ENCODE data around the gene NOL4L. TPM values are rescaled to one million over a fixed set of nuclear protein-coding genes. Genes with fewer than 3 reads are reported as not detected.

NOL4L gene
- total RNA-seq, 1 experiment from 2014 or later = 40.9 TPM

DNA sequence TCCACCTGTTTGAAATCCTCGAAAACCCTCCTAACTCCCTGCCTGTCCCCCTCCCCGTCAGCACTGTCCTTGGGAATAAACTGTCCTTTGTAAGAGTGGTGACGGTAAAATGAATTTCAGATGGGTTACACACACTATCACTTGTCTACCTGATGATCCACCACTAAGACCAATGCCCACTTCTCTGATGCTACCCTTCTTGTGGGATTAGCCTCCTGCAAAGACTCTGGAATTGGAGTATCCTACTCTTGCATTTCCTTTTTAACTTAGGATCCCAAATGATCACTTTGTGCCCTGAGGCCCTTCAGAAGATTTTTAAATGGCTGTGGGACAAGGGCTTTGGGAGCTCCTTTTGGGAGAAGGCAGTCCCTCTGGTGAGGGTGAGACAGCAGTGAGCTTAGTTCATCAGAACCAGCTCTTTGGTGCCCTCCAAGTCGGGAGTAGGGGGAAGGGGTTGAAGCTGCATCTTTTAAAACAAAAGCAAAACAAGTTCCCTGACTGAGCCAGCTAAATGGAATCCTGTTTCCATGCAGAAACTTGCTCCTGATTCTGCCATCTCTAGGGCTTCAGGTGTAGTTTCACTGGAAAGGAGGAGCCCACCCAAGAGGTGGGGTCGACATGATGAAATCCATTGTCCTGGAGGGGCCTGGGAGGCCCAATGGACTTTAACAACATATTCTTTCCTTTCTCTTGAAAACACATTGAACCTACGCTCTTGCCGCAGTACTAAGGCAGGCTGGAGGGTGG is 140.5 kb downstream of the NOL4L start:
- Histone ChIP-seq H3K9me2 (ENCODE audit: insufficient read depth) (no peaks in the 10 kb centered on the region), H3K79me2 (ENCODE audit: low read depth) (no peaks in the 10 kb centered on the region), H3K4me3 (no peak overlapping the region), H3K27ac (peak overlapping the region; percentile 7; the same call in 1 of the 2 replicates), H4K20me1 (ENCODE audit: insufficient read depth) (peaks cover 20% of the 10 kb centered on the region), H3K4me1 (replicated peaks; ENCODE audit: insufficient read depth) (no peaks in the 10 kb centered on the region), H3K36me3 (ENCODE audit: low read depth) (peaks cover 6% of the 10 kb centered on the region; the same call in 1 of the 2 replicates), H3K4me2 (no peak overlapping the region), H2AFZ (no peak overlapping the region), H3K9me3 (ENCODE audit: insufficient read depth, low read depth) (no peaks in the 10 kb centered on the region), H3K27me3 (ENCODE audit: insufficient read depth, low read depth) (no peaks in the 10 kb centered on the region), H3F3A (ENCODE audit: insufficient read depth, low read depth) (peaks cover 30% of the 10 kb centered on the region)
- intact Hi-C loops (cut with micrococcal nuclease; ENCODE audit: unreplicated experiment) = no loop called here
- ChIA-PET CTCF (interaction anchor here (0.5 kb wide), 2 partner anchors 87 to 749 kb away, joined by 3 to 5 read pairs; partner anchors contain the start of gene ASXL1), POLR2A (ENCODE audit: unreplicated experiment) (interaction anchor here (0.7 kb wide), 2 partner anchors 164 to 289 kb away, joined by 3 to 6 read pairs; no protein-coding TSS in a partner anchor)
- BruUV-seq (replicated peaks) = no TSS peak
- no peak for TF ChIP-seq EZH2 (IDR thresholded peaks at IDR 0.05; ENCODE audit: low read depth)
- TF ChIP-seq, protein P1, sequence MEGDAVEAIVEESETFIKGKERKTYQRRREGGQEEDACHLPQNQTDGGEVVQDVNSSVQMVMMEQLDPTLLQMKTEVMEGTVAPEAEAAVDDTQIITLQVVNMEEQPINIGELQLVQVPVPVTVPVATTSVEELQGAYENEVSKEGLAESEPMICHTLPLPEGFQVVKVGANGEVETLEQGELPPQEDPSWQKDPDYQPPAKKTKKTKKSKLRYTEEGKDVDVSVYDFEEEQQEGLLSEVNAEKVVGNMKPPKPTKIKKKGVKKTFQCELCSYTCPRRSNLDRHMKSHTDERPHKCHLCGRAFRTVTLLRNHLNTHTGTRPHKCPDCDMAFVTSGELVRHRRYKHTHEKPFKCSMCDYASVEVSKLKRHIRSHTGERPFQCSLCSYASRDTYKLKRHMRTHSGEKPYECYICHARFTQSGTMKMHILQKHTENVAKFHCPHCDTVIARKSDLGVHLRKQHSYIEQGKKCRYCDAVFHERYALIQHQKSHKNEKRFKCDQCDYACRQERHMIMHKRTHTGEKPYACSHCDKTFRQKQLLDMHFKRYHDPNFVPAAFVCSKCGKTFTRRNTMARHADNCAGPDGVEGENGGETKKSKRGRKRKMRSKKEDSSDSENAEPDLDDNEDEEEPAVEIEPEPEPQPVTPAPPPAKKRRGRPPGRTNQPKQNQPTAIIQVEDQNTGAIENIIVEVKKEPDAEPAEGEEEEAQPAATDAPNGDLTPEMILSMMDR (conservative IDR thresholded peaks at IDR 0.05) = no peak
- DNase-seq = no peak

DNA sequence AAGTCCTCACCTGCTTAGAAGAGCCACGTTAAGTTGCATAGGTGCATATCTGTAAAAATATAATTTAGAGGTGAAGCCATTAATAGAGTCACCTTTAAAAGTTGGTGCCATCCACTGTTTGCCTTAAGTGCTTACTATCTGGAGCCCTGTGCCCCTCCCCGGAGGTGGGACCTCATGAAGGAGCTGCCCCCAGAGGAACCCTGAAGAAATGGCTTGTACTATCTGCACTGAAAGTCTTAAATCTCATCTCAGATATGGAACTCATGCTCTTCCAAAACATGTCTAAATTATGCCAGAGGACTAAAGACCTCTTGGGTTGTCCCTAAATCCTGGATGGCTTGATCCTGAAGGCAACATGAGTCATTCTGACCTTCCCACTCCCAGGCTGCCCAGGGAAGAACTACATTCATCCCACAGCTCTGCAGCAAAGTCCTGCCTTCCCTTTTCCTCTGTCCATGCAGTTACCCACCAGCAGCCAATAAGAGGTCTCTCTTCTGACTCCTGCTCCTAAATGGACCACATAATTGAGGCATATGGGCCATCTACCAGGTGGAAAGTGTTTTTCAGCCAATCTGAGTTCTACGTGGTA is 141.7 kb downstream of the NOL4L start:
- H3K9me3 ChIP-seq (ENCODE audit: insufficient read depth, low read depth) = no peaks in the 10 kb centered on the region
- H3K4me3 ChIP-seq = no peak overlapping the region
- POLR2A ChIA-PET (ENCODE audit: unreplicated experiment) = interaction anchor here (0.7 kb wide), 1 partner anchor 163 kb away, joined by 3 read pairs; no protein-coding TSS in a partner anchor
- H3K4me2 ChIP-seq = no peak overlapping the region
- H3K27ac ChIP-seq = no peak overlapping the region
- no TSS peak for BruUV-seq (replicated peaks)
- intact Hi-C loops (cut with micrococcal nuclease; ENCODE audit: unreplicated experiment) = no loop called here
- H3K9me2 ChIP-seq (ENCODE audit: insufficient read depth) = no peaks in the 10 kb centered on the region
- no peak for TF ChIP-seq EZH2 (IDR thresholded peaks at IDR 0.05; ENCODE audit: low read depth)
- TF ChIP-seq, protein P1 (conservative IDR thresholded peaks at IDR 0.05) = no peak
- H3K4me1 ChIP-seq (replicated peaks; ENCODE audit: insufficient read depth) = no peaks in the 10 kb centered on the region
- H3K79me2 ChIP-seq (ENCODE audit: low read depth) = no peaks in the 10 kb centered on the region
- peaks cover 6% of the 10 kb centered on the region; the same call in 1 of the 2 replicates for H3K36me3 ChIP-seq (ENCODE audit: low read depth)
- no peak for DNase-seq
- peaks cover 20% of the 10 kb centered on the region for H4K20me1 ChIP-seq (ENCODE audit: insufficient read depth)
- H3K27me3 ChIP-seq (ENCODE audit: insufficient read depth, low read depth) = no peaks in the 10 kb centered on the region
- peaks cover 28% of the 10 kb centered on the region for H3F3A ChIP-seq (ENCODE audit: insufficient read depth, low read depth)
- H2AFZ ChIP-seq = no peak overlapping the region
- CTCF ChIA-PET = no interaction called here

DNA sequence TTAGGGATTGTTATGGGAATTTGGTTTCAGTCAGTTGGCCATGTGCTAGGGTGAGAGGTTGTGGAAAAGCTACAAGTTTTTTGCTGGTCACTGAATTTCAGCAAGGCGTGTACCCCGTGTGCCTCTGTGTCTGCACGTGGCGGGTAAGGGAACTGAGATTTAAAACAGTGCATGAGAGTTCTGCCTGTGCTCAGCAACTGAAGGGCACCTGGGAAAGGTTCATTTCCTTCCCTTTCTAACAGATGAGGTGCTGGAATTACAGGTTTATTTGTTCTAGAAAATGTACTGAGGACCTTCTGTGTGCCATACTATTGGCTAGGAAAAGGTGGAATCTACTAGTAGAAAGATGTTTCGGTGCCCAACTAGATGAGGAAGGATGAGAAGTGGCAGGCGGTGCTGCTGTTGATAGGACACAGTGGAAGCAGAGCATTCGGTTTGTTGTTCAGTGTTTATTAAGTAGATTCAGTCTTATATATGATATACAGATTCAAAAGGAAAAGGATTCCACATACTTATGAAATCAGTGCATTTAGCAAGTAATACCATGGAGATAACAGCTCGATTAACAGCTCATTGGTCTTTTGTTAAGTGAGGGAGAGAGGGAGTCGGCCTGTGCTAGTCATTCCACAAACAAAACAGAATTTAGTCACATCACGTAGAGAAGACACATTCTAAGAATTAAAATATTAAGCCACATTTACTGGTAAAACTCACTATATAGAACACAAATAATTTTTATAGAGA is 142.3 kb downstream of the NOL4L start:
- no peaks in the 10 kb centered on the region for H3K27me3 ChIP-seq (ENCODE audit: insufficient read depth, low read depth)
- H3K9me3 ChIP-seq (ENCODE audit: insufficient read depth, low read depth) = no peaks in the 10 kb centered on the region
- no peaks in the 10 kb centered on the region for H3K9me2 ChIP-seq (ENCODE audit: insufficient read depth)
- CTCF ChIA-PET = no interaction called here
- no peak overlapping the region for H3K27ac ChIP-seq
- no peak for TF ChIP-seq EZH2 (IDR thresholded peaks at IDR 0.05; ENCODE audit: low read depth)
- TF ChIP-seq, protein P1 (conservative IDR thresholded peaks at IDR 0.05) = no peak
- peaks cover 28% of the 10 kb centered on the region for H3F3A ChIP-seq (ENCODE audit: insufficient read depth, low read depth)
- BruUV-seq (replicated peaks) = TSS peak; percentile 4
- no peak overlapping the region for H2AFZ ChIP-seq
- no peak overlapping the region for H3K4me3 ChIP-seq
- peaks cover 6% of the 10 kb centered on the region; the same call in 1 of the 2 replicates for H3K36me3 ChIP-seq (ENCODE audit: low read depth)
- POLR2A ChIA-PET (ENCODE audit: unreplicated experiment) = interaction anchor here (0.5 kb wide), 1 partner anchor 237 kb away, joined by 3 read pairs; no protein-coding TSS in a partner anchor
- intact Hi-C loops (cut with micrococcal nuclease; ENCODE audit: unreplicated experiment) = no loop called here
- H3K79me2 ChIP-seq (ENCODE audit: low read depth) = no peaks in the 10 kb centered on the region
- no peaks in the 10 kb centered on the region for H3K4me1 ChIP-seq (replicated peaks; ENCODE audit: insufficient read depth)
- H3K4me2 ChIP-seq = no peak overlapping the region
- no peak for DNase-seq
- H4K20me1 ChIP-seq (ENCODE audit: insufficient read depth) = peaks cover 20% of the 10 kb centered on the region
